Neutrophil (primary cell): ENCODE data around the gene USO1.
"Not testable (repeated sequence)": the region's sequence is repeated elsewhere in the genome, so short reads cannot be mapped to it uniquely, and the experiment has no call there.

Experiments used
- H3K27ac ChIP-seq: fragments of 200-600 bp; sonication (generic); 2 replicates; pipeline ENCODE4 v1.5.1; 2016; ENCODE audit warnings: mild to moderate bottlenecking, moderate library complexity
- H3K27me3 ChIP-seq: fragments of 200-600 bp; sonication (generic); 2 replicates; pipeline ENCODE4 v1.6.0; 2016; ENCODE audit warnings: mild to moderate bottlenecking
- H3K36me3 ChIP-seq: fragments of 200-600 bp; sonication (generic); 2 replicates; pipeline ENCODE4 v1.5.1; 2017
- H3K4me1 ChIP-seq, 2 experiments: fragments of 200-600 bp in 1 of 2; sonication (generic) in 1 of 2; 1 replicate in 1 of 2; 2 replicates in 1 of 2; pipeline versions ENCODE4 v1.5.1 to v1.6.1; 2013 to 2016; ENCODE audit warnings: low read depth in 1 of 2, low read length in 1 of 2, mild to moderate bottlenecking in 1 of 2, moderate library complexity in 1 of 2; ENCODE audit not compliant: control insufficient read depth in 1 of 2, insufficient read depth in 1 of 2
- H3K4me3 ChIP-seq, 2 experiments: fragments of 200-600 bp in 1 of 2; sonication (generic) in 1 of 2; 1 replicate in 1 of 2; 2 replicates in 1 of 2; pipeline ENCODE4 v1.5.1; 2013 to 2016; ENCODE audit warnings: low read depth in 1 of 2, low read length in 1 of 2, mild to moderate bottlenecking in 1 of 2, moderate library complexity in 1 of 2
- H3K9me3 ChIP-seq: fragments of 200-600 bp; sonication (generic); 2 replicates; pipeline ENCODE4 v1.5.1; 2016
- TF ChIP-seq, protein P1 (sequence below): fragments of 200-600 bp; sonication (generic); IDR thresholded peaks from 2 replicates; pipeline ENCODE4 v1.5.1; 2016; ENCODE audit warnings: antibody characterized with exemption

USO1 gene

DNA sequence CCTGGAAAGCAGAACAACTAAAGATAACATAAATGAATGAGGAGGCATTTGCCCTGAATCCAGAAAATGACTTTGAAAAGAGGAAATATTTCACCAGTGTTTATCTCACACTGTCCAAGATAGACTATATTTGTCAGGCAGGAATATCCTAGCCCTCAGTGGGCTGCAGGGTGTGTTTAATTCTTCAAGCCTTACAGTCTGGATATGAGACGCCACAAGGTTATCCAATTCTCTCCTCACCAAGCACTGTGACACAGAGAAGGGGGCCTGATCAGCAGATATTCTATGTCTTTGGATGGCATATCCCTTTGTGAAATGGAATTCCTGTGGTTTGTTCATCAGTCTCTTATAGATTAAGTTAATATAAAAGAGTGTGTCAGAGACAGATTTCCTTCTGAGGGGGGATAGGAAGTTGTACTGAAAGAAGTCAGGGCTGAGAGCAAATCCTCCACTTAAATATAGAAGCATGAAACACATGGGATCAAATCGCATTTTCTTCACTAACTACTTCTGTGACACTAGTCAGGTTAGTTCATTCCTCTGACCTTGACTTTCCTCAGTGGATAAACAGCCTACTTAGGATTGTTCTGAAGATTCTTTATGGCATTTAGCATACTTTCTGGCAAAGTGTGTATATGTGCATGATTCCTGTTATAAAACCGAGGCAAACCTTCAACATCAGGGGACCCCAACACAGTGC is 44.4 kb upstream of the USO1 start:
- H3K27me3 ChIP-seq: no peaks in the 10 kb centered on the region
- no peaks in the 10 kb centered on the region for H3K9me3 ChIP-seq
- H3K27ac ChIP-seq: no peak overlapping the region
- TF ChIP-seq, protein P1, sequence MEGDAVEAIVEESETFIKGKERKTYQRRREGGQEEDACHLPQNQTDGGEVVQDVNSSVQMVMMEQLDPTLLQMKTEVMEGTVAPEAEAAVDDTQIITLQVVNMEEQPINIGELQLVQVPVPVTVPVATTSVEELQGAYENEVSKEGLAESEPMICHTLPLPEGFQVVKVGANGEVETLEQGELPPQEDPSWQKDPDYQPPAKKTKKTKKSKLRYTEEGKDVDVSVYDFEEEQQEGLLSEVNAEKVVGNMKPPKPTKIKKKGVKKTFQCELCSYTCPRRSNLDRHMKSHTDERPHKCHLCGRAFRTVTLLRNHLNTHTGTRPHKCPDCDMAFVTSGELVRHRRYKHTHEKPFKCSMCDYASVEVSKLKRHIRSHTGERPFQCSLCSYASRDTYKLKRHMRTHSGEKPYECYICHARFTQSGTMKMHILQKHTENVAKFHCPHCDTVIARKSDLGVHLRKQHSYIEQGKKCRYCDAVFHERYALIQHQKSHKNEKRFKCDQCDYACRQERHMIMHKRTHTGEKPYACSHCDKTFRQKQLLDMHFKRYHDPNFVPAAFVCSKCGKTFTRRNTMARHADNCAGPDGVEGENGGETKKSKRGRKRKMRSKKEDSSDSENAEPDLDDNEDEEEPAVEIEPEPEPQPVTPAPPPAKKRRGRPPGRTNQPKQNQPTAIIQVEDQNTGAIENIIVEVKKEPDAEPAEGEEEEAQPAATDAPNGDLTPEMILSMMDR: no peak
- H3K4me3 ChIP-seq: no peak overlapping the region
- H3K4me1 ChIP-seq: no peaks in the 10 kb centered on the region
- H3K36me3 ChIP-seq: no peaks in the 10 kb centered on the region

DNA sequence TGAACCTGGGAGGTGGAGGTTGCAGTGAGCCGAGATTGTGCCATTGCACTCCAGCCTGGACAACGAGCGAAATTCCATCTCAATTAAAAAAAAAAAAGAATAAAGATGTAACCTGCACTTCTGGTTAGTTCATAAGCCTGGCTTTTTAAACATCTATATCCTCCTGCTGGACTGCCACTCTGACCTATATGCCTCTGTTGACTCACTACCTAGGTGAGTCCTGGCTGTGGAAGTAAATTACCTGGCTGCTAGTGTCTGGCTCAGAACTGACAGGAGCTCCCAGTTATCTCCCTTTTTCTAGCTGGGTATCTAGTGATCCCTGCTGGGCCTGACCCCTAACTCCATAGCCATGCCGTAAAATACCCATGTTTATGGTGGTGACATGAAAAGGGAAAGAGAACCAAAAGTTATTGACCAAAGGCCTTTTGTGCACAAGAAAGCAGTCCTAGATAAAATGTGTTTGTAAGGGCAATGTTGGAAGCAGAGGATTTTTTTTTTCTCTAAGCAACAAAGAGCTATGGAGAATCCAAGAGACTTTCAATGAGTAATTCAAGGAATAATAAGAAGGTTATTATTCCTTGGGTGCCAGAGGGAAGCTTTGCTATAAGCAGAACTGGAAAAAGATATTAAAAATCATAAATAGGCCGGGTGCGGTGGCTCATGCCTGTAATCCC is 40.8 kb upstream of the USO1 start:
- H3K9me3 ChIP-seq: no peaks in the 10 kb centered on the region
- H3K36me3 ChIP-seq: no peaks in the 10 kb centered on the region
- H3K27ac ChIP-seq: no peak overlapping the region
- TF ChIP-seq, protein P1: no peak
- H3K27me3 ChIP-seq: no peaks in the 10 kb centered on the region
- no peaks in the 10 kb centered on the region for H3K4me1 ChIP-seq
- no peak overlapping the region for H3K4me3 ChIP-seq

DNA sequence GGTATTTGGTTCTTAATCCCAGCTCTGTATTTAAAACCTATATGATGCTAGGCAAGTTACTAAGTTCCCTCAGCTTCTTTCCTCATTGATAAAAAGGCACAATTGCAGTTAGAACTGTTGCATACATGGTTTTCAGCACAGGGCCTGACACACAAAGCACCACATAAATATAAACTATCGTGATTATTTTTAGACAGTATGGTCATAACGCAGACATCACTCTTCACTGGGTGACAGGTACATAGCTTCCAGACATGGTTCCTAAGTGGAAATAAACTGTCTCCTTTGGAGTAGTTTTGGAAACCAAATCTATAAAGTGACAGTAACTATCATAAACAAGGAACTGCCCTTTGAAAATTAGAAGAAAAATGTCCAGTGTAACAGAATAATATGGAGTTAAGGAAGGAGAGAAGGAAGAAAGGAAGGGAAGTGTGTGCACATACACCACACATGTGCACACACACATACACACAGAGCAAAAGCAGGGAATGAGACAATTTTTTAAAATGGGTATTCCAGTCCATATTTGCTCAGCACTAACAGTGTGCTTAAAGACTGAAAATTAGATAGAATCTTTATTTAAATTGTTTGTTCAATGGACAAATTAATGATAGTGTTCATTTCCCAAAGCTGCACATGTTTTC is 38.7 kb upstream of the USO1 start:
- Histone ChIP-seq H3K9me3 (no peaks in the 10 kb centered on the region), H3K4me1 (no peaks in the 10 kb centered on the region), H3K27me3 (no peaks in the 10 kb centered on the region), H3K36me3 (no peaks in the 10 kb centered on the region), H3K27ac (no peak overlapping the region), H3K4me3 (no peak overlapping the region)
- TF ChIP-seq, protein P1: no peak

DNA sequence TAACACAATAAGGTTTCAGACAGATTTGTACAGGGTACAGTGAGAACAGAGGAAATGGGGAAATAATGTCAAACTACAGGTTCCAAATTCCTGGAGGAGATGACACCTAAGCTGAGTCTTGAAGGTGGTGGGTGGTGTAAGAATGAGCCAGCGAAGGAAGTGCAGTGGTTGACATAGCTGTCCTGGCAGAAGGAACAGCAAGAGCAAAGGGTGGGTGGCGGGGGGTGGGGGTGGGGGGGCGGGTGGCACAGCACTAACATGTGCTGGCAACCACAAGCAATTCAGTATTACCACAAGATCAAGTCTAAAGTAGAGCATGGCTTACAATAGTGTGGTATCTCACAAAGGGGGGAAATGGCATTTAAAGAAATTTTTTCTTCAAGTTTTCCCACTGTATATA is 38.0 kb upstream of the USO1 start:
- TF ChIP-seq, protein P1: no peak
- H3K4me3 ChIP-seq: no peak overlapping the region
- H3K27ac ChIP-seq: no peak overlapping the region
- no peaks in the 10 kb centered on the region for H3K27me3 ChIP-seq
- no peaks in the 10 kb centered on the region for H3K9me3 ChIP-seq
- H3K4me1 ChIP-seq: no peaks in the 10 kb centered on the region
- H3K36me3 ChIP-seq: no peaks in the 10 kb centered on the region

DNA sequence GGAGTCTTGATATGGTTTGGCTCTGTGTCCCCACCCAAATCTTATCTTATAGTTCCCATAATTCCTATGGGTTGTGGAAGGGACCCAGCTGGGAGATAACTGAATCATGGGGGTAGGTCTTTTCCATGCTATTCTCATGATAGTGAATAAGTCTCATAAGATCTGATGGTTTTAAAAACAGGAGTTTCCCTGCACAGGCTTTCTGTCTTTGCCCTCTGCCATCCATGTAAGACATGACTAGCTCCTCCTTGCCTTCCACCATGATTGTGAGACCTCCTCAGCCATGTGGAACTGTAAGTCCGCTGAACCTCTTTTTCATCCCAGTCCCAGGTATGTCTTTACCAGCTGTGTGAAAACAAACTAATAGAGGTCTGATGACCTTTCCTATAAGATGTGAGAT is 37.3 kb upstream of the USO1 start:
- not testable (repeated sequence) for H3K27ac ChIP-seq, H3K9me3 ChIP-seq, H3K27me3 ChIP-seq, H3K4me1 ChIP-seq, H3K36me3 ChIP-seq, H3K4me3 ChIP-seq

DNA sequence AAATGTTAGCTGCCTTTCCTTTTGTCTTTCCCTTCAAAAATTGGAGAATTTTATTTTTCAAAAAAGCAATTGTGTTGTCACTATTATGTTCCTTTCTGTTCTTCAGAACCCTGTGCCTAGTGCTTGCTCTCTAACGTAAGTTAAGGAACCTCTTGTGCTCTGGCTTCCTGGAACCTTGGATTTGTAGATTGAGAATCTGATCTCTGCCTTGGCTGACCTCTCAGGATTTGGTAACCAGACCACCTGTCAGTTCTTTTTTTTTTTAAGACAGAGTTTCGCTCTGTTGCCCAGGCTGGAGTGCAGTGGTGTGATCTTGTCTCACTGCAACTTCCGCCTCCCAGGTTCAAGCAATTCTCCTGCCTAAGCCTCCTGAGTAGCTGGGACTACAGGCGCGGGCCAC is 32.3 kb upstream of the USO1 start:
- not testable (repeated sequence) for H3K27me3 ChIP-seq, H3K9me3 ChIP-seq, H3K4me3 ChIP-seq, H3K4me1 ChIP-seq, H3K36me3 ChIP-seq, H3K27ac ChIP-seq
